ENCODE data around the gene SLC22A12. TPM values are rescaled to one million over a fixed set of nuclear protein-coding genes. Genes with fewer than 3 reads are reported as not detected.

SLC22A12 gene
- total and polyA plus RNA-seq, 2 of the 8 experiments (the other 6 are each of a cell fraction or from before 2014, with no cell fraction given) = not detected

GRCh38 chr11:64583296-64584262 lies 7.4 kb upstream of the SLC22A12 start (continued):
- no peak for TF ChIP-seq NRF1 (IDR thresholded peaks at IDR 0.05; ENCODE audit: low read depth, low read length)

Data from H1 (cell line).